Heart left ventricle (tissue), 13 donors: ENCODE data around the gene ZNF69.
"Not testable (repeated sequence)": the region's sequence is repeated elsewhere in the genome, so short reads cannot be mapped to it uniquely, and the experiment has no call there.

ENCODE experiments used
- POLR2A ChIP-seq, 2 donors: fragments of 450-650 bp; IDR thresholded peaks; one replicate each; pipeline ENCODE4 v1.6.1; 2017; ENCODE audit warnings: antibody characterized with exemption in 2 of 2, mild to moderate bottlenecking in 2 of 2, moderate library complexity in 2 of 2
- TF ChIP-seq, protein P1 (sequence below), 12 donors: fragments of 200-600 bp; sonication (generic) in 4 of 12; IDR thresholded peaks; one replicate each; pipeline versions ENCODE4 v1.5.0 to v1.8.0; 2018 to 2022; ENCODE audit warnings: antibody characterized with exemption in 12 of 12, mild to moderate bottlenecking in 5 of 12
- donor health status: ischemic (EF 13 %, LVEDD 7.1; RV severe dilation, severe dysfunction).
- donor health status: DM: no; HTN: yes; CAD: no.
- donor health status: DM: no; HTN: no; CAD: no.
- donor health status: ischemic (EF 25% LVEDD 6.9; RV normal size, moderate dysfunction).
- donor health status: ischemic (EF 25% LVEDD 5.7; RV mildly dilated, moderate dysfunction).
- donor health status: ischemic (EF 35%, LVEDD 5.7; RV mildly dilated, moderate dysfunction).
- donor health status: nonischemic (EF 11% LVEDD 7.7; RV severe dilation, severe dysfunction).
- donor health status: DM: yes; HTN: yes; CAD: no.
- donor health status: PGD.
- donor health status: ischemic (EF 29% LVEDD 5.4; RV normal size, mild dysfunction).
- donor health status: nonischemic (EF 23%, LVEDD 6.1; RV moderate dilation, normal function).

DNA sequence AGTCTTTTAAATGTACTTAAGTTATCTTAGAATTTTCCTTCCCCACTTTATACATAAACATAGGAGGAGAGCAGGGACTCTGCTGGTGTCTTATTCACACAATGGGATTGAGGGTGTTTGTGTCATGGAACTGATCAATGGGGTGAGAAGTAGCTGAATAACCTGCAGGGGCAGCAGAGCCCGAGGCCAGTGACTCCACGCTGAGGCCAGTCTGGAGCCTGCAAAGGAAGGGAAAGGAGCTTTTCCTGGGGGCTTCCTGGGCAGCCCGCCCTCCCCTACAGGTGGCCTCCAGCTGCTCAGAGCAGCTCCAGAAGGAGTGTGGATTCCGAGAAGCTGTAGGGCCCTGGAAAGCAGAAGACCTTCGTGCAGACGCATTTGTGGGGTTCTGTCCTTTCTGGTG is 40.0 kb upstream of the ZNF69 start:
- TF ChIP-seq POLR2A (IDR thresholded peaks at IDR 0.05), result not testable (repeated sequence)
- TF ChIP-seq, protein P1, sequence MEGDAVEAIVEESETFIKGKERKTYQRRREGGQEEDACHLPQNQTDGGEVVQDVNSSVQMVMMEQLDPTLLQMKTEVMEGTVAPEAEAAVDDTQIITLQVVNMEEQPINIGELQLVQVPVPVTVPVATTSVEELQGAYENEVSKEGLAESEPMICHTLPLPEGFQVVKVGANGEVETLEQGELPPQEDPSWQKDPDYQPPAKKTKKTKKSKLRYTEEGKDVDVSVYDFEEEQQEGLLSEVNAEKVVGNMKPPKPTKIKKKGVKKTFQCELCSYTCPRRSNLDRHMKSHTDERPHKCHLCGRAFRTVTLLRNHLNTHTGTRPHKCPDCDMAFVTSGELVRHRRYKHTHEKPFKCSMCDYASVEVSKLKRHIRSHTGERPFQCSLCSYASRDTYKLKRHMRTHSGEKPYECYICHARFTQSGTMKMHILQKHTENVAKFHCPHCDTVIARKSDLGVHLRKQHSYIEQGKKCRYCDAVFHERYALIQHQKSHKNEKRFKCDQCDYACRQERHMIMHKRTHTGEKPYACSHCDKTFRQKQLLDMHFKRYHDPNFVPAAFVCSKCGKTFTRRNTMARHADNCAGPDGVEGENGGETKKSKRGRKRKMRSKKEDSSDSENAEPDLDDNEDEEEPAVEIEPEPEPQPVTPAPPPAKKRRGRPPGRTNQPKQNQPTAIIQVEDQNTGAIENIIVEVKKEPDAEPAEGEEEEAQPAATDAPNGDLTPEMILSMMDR (IDR thresholded peaks at IDR 0.05), result not testable (repeated sequence)
